NOMO-1 treated with dmso at 0.1 percent for 144 hours (cell line): Measurements from ENCODE around the gene RIMS3.
"Not testable (repeated sequence)": the region's sequence is repeated elsewhere in the genome, so short reads cannot be mapped to it uniquely, and the experiment has no call there.

Experiments
- DNase-seq: peaks from one replicate; lab custom pipeline; 2025; ENCODE audit not compliant: unreplicated experiment; lab: John Stamatoyannopoulos, UW

Gene RIMS3

GRCh38 chr1:40665335-40666171 lies at the start of gene RIMS3:
Gene RIMS3 (minus strand): TSS chr1:40665682. CDS start chr1:40641925, 23,757 bp downstream.
- peak; percentile 62 for DNase-seq

- peak; percentile 78 for DNase-seq
Measured at GRCh38 chr1:40712997-40713396, 47.5 kb upstream of the RIMS3 start.

- DNase-seq = no peak
Measured at GRCh38 chr1:40712405-40712944, 47.0 kb upstream of the RIMS3 start.

GRCh38 chr1:40711465-40712404 lies 46.3 kb upstream of the RIMS3 start:
- no peak for DNase-seq

GRCh38 chr1:40710581-40711315 lies 45.3 kb upstream of the RIMS3 start:
- no peak for DNase-seq

GRCh38 chr1:40709802-40710278 lies 44.4 kb upstream of the RIMS3 start:
- DNase-seq = no peak

GRCh38 chr1:40709100-40709801 lies 43.8 kb upstream of the RIMS3 start:
- peak; percentile 89 for DNase-seq

GRCh38 chr1:40708750-40709099 lies 43.2 kb upstream of the RIMS3 start:
- peak; percentile 68 for DNase-seq

- DNase-seq = no peak
Measured at GRCh38 chr1:40706626-40707025, 41.1 kb upstream of the RIMS3 start.

- DNase-seq = no peak
Measured at GRCh38 chr1:40704817-40705733, 39.6 kb upstream of the RIMS3 start.

GRCh38 chr1:40703316-40703715 lies 37.8 kb upstream of the RIMS3 start:
- DNase-seq = no peak

GRCh38 chr1:40702810-40703209 lies 37.3 kb upstream of the RIMS3 start:
- DNase-seq = not testable (repeated sequence)

- DNase-seq = no peak
Measured at GRCh38 chr1:40701684-40702083, 36.2 kb upstream of the RIMS3 start.

- DNase-seq = no peak
Measured at GRCh38 chr1:40699787-40700186, 34.3 kb upstream of the RIMS3 start.

GRCh38 chr1:40697436-40697835 lies 32.0 kb upstream of the RIMS3 start:
- DNase-seq = no peak

- no peak for DNase-seq
Measured at GRCh38 chr1:40696294-40696693, 30.8 kb upstream of the RIMS3 start.

GRCh38 chr1:40694353-40694874 lies 28.9 kb upstream of the RIMS3 start:
- no peak for DNase-seq

- DNase-seq = no peak
Measured at GRCh38 chr1:40693425-40693824, 27.9 kb upstream of the RIMS3 start.

- DNase-seq = no peak
Measured at GRCh38 chr1:40692429-40692895, 27.0 kb upstream of the RIMS3 start.
